ENCODE data around the gene MBOAT1.
"Not testable (repeated sequence)": the region's sequence is repeated elsewhere in the genome, so short reads cannot be mapped to it uniquely, and the experiment has no call there.

The MBOAT1 gene, protein sequence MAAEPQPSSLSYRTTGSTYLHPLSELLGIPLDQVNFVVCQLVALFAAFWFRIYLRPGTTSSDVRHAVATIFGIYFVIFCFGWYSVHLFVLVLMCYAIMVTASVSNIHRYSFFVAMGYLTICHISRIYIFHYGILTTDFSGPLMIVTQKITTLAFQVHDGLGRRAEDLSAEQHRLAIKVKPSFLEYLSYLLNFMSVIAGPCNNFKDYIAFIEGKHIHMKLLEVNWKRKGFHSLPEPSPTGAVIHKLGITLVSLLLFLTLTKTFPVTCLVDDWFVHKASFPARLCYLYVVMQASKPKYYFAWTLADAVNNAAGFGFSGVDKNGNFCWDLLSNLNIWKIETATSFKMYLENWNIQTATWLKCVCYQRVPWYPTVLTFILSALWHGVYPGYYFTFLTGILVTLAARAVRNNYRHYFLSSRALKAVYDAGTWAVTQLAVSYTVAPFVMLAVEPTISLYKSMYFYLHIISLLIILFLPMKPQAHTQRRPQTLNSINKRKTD

DNA sequence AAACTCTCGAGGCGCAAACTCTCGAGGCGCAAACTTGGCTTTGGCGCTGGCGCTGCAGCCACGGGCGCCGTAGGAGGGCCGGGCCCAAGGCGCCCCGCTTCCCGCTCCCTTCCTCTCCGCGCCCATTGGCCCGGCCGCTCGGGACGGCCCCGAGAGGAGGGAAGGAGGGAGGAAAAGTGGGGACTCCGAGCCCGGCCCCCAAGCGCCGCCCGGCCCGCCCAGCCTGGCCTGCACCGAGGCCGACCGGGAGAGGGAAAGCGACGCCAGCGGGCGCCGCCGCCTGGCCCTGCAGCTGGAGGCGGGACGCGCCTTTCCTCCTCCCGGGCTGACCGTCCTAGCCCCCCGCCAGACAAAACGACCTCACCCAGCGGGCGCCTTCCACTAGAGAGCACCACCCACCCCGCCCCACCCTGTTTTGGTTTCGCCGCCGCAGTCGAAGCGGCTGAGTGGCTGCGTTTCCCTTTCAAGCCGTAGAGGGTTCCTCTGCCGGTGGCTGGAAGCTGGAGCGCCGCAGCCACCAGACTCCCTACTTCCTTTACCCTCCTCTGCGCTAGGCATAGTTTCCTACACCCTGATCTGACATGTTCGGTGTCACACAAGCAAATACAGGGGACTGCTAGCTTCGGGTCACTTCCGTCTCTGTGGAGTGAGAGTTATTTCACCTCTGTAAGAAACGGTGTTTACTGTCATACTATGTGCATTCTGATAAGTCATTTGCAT, at the start of gene MBOAT1:
MBOAT1 (minus strand) TSS at position 78 of the 720 bp plus-strand sequence. CDS start 235 bp downstream, outside the sequence.
- DNase-seq (ENCODE audit: low spot score) = peak; percentile 67

DNA sequence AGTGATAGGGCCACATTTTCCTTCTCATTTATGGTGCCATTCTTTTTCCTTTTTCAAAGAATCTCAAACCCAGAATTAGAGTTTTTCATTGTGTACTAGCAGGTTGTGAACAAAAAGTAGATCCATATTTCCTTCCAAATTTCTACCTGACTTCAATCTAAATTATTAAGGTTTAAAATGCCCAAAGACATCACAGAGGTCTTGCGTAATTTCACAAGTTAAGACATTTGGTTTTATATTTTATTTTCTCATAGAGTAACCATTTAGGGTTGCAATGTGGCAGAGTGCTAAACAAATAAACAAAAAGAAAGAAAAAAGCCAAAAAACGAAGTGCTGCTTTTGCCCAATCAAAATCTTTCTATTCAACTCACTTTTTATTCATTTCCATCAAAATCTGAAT, 49.4 kb upstream of the MBOAT1 start:
- no peak for DNase-seq (ENCODE audit: low spot score)

DNA sequence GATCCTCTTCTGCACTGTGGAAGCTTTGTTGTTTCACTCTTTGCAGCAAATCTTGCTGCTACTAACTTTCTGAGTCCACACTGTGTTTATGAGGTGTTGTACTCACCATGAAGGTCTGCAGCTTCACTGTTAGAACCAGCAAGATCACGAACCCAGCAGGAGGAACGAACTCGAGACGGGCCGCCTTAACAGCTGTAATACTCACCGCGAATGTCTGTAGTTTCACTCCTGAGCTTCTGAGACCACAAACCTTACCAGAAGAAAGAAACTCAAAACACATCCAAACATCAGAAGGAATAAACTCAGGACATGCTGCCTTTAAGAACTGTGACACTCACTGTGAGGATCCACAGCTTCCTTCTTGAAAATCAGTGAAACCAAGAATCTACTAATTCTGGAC, 48.1 kb upstream of the MBOAT1 start:
- no peak for DNase-seq (ENCODE audit: low spot score)

DNA sequence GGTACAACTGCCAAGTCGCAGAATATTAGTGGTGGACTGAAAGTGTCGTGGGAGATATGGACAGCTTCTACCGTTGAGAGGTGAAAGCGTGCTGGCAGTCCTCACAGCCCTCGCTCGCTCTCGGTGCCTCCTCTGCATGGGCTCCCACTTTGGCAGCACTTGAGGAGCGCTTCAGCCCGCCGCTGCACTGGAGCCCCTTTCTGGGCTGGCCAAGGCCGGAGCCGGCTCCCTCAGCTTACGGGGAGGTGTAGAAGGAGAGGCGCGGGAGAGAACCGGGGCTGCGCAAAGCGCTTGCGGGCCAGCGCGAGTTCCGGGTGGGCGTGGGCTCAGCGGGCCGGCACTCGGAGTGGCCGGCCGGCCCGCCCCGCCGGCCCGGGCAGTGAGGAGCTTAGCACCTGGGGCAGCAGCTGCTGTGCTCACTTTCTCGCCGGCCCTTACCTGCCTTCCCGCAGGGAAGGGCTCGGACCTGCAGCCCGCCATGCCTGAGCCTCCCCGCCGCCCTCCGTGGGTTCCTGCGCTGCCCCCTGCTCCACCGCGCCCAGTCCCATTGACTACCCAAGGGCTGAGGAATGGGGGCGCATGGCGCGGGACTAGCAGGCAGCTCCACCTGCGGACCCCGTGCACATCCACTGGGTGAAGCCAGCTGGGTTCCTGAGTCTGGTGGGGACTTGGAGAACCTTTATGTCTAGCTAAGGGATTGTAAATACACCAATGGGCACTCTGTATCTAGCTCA, 47.2 kb upstream of the MBOAT1 start:
- DNase-seq (ENCODE audit: low spot score) = no peak

GRCh38 chr6:20255428-20255827, 43.2 kb upstream of the MBOAT1 start:
- no peak for DNase-seq (ENCODE audit: low spot score)

GRCh38 chr6:20254295-20254694, 42.0 kb upstream of the MBOAT1 start:
- DNase-seq (ENCODE audit: low spot score) = no peak

- no peak for DNase-seq (ENCODE audit: low spot score)
Measured at GRCh38 chr6:20253021-20253420, 40.8 kb upstream of the MBOAT1 start.

DNA sequence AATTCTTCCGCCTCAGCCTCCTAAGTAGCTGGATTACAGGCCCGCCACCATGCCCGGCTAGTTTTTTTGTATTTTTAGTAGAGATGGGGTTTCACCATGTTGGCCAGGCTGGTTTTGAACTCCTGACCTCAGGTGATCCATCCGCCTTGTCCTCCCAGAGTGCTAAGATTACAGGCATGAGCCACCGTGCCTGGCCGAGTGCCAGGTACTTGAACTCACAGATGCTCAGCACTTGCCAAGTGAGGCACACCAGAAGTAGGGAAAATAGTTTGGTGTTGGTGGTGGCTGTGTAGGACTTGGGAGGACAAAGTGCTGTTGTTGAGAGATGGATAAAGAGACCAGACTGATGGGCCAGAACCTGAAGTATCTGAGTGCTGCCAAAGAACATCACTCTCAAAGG, 40.0 kb upstream of the MBOAT1 start:
- DNase-seq (ENCODE audit: low spot score) = no peak

DNA sequence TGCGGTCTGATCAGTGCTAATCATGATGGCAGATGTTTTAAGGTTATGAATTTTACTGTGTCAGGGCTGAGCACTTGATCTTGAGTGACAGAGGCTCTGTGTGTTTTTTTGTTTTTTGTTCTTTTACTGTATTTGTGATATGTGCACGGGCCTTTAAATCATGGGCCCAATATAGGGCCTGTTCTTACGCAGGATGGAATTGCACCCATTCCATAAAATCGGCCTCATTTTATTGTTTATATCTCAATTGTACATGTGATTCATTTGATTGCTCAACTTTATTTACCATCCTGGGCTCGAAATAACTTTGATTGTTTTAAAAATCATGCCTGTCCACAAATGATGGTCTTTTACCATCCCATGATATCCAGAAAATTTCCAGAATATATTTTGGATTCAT, 39.3 kb upstream of the MBOAT1 start:
- DNase-seq (ENCODE audit: low spot score) = no peak

- DNase-seq (ENCODE audit: low spot score) = no peak
Measured at GRCh38 chr6:20246125-20246524, 33.9 kb upstream of the MBOAT1 start.

GRCh38 chr6:20244807-20245681, 32.8 kb upstream of the MBOAT1 start:
- not testable (repeated sequence) for DNase-seq (ENCODE audit: low spot score)

- DNase-seq (ENCODE audit: low spot score) = no peak
Measured at GRCh38 chr6:20243288-20243687, 31.0 kb upstream of the MBOAT1 start.

DNA sequence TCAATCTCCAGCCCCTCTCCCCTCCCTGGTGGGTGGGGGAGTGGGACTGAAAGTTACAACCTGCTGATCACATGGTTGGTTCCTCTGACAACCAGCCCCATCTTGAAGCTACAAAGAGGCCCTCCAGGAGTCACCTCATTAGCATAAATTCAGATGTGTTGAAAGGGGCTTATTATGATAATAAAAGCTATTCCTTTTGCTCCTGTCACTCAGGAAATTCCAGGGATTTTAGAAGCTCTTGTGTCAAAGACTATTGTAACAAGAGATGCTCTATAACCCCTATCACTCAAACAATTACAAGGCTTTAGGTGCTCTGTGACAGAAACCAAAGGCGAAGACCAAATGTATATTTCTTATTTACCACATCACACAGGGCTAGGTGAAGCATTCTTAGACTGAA, 30.1 kb upstream of the MBOAT1 start:
- no peak for DNase-seq (ENCODE audit: low spot score)

DNA sequence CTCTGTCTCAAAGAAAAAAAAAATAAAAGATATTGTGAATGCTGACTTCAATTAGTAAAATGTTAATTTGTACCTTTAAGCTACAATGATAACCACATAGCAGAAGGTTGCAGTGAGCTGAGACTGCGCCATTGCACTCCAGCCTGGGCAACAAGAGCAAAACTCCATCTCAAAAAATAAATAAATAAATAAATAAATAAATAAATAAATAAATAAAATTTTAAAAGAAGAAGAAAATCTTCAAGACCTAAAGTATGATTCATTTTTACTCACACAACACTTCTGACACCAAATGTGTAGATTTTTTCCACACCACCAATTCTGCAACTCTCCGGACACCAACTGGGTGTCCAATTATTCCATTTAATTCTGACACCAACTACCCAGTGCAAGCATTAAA, 28.8 kb upstream of the MBOAT1 start:
- DNase-seq (ENCODE audit: low spot score) = no peak

DNA sequence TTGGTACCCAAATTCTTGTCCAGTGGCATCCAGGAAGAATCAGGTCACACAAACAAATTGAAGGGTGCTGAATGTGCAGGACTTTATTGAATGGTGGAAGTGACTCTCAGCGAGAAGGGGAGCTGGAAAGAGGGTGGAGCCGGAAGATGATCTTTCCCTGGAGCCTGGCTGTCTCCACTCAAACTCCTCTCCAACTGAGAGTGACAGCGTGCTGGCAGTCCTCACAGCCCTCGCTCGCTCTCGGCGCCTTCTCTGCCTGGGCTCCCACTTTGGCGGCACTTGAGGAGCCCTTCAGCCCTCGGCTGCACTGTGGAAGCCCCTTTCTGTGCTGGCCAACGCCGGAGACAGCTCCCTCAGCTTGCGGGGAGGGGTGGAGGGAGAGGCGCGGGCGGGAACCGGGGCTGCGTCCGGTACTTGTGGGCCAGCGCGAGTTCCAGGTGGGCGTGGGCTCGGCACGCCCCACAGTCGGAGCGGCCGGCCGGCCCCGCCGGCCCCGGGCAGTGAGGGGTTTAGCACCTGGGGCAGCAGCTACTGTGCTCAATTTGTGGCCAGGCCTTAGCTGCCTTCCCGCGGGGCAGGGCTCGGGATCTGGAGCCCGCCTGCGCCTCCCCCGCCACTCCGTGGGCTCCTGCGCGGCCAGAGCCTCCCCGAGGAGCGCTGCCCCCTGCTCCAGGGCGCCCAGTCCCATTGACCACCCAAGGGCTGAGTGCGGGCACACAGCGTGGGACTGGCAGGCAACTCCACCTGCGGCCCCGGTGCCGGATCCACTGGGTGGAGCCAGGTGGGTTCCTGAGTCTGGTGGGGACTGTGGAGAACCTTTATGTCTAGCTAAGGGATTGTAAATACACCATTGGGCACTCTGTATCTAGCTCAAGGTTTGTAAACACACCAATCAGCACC, 26.7 kb upstream of the MBOAT1 start:
- DNase-seq (ENCODE audit: low spot score) = no peak

- no peak for DNase-seq (ENCODE audit: low spot score)
Measured at GRCh38 chr6:20237677-20238460, 25.6 kb upstream of the MBOAT1 start.

DNA sequence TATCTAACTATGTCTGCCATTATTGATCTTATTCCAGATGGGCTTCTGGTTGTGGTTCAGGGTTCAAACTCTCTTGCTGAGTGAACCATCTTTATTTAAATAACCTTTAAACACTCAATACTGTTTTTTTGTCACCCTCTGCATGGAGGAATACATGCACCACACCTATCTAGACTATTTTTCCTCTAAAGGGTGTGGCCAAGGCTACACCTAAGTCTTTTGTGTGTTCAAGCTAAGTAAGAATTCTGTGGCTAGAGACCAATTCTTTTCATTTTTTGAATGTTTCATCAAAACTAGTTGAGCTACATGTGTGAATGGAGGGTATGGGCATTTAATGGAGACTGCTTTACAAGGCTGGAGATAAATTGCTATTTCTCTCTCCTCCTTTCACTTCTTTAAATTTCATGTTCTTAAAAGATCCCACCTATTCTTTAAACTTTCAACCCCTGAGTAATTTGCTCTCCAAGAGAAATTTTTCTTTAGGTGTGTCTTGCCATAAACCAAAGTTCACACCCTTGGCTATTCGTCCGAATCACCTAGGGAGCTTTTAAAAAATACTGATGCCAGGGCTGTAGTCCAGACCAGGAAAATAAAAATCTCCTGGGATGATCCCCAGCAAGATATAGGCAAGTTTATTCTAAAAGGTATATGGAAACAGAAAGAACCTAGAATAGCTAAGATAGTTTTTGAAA, 24.8 kb upstream of the MBOAT1 start:
- no peak for DNase-seq (ENCODE audit: low spot score)

DNA sequence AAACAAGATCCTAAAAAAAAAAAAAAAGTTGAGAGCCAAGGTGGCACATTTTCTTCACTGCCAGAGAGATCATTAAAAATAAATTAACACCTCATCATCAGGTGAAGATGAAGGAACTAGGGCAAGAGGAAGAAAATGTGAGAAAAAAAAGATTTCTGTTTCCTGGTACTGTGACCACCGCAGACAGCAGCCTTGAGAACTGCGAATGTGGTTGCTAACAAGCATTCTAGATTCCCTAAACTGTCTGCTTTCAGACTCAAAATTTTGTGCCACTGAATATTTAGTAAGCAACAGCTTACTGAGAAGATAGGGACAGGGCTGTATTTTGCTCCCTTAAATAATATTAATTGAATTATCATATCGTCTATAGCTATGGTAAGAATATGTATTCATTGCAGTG, 24.1 kb upstream of the MBOAT1 start:
- DNase-seq (ENCODE audit: low spot score) = no peak

DNA sequence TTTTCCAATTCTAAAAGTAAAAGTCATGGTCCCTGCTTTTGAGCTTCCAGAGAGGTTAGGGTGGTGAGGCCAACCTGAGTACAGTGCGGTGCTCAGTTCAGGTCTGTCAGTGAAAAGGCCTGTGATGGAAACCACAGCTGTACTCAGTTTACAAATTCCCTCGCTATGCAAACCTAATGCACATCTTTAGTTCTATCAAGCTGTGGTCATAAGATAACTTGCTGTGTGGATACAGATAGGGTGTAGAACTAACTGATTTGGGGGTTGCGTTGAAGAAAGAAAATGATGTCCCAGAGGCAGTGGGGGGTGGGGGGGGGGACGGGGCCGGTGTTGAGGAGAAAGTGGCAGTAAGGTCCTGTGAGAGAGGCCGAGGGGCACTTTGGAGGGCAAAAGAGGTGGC, 22.8 kb upstream of the MBOAT1 start:
- no peak for DNase-seq (ENCODE audit: low spot score)
